Memory B cell (primary cell): ENCODE data around the gene SEMA5A.
"Not testable (repeated sequence)": the region's sequence is repeated elsewhere in the genome, so short reads cannot be mapped to it uniquely, and the experiment has no call there.

Experiments used
- ATAC-seq: fragments of 150-1000 bp; cut with Tn5 transposase; 2 replicates; pipeline ENCODE4 v1.10.0; 2021; ENCODE audit warnings: low read depth, mild to moderate bottlenecking, moderate library complexity
- DNase-seq, 2 donors: peaks; one replicate each; pipeline ENCODE4 v3.0.0; 2022; ENCODE audit warnings: low spot score in 2 of 2
- H3K27ac Mint-ChIP-seq: one replicate; pipeline ENCODE4 v1.8.0; 2022; ENCODE audit warnings: mild to moderate bottlenecking, moderate library complexity, mixed read lengths
- H3K27me3 Mint-ChIP-seq: one replicate; pipeline ENCODE4 v1.8.0; 2022; ENCODE audit warnings: mixed read lengths
- H3K36me3 Mint-ChIP-seq: one replicate; pipeline ENCODE4 v1.8.0; 2022; ENCODE audit warnings: mild to moderate bottlenecking, mixed read lengths
- H3K4me1 Mint-ChIP-seq: one replicate; pipeline ENCODE4 v1.8.0; 2022; ENCODE audit warnings: mixed read lengths
- H3K4me3 Mint-ChIP-seq: one replicate; pipeline ENCODE4 v1.8.0; 2022; ENCODE audit warnings: mild to moderate bottlenecking, moderate library complexity, mixed read lengths
- H3K9me3 Mint-ChIP-seq: one replicate; pipeline ENCODE4 v1.8.0; 2022; ENCODE audit warnings: mixed read lengths

The SEMA5A gene

DNA sequence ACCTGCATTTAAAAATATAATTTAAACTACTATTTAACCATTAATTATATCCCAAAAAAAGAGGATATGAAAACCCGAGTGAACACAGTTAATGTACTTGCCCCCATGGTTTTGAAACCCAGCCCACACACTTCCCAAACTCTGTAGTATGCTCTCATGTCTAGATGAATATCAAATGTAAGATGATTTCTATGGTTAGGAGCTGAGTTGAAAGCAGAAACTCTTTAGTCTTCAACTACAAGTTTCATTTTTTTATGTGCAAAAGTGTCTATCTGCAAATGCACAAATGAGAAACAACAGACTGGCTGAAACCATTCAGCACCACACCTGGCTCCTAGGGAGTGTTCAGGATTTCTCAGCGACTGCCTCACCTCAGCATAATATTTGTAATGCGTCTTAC is 183.3 kb downstream of the SEMA5A start:
- DNase-seq (no peak), ATAC-seq (no peak)
- no peaks in the 10 kb centered on the region for H3K36me3 Mint-ChIP-seq
- no peak overlapping the region for H3K27ac Mint-ChIP-seq
- no peaks in the 10 kb centered on the region for H3K4me1 Mint-ChIP-seq
- no peaks in the 10 kb centered on the region for H3K27me3 Mint-ChIP-seq
- H3K9me3 Mint-ChIP-seq: peaks cover 6% of the 10 kb centered on the region
- no peak overlapping the region for H3K4me3 Mint-ChIP-seq

DNA sequence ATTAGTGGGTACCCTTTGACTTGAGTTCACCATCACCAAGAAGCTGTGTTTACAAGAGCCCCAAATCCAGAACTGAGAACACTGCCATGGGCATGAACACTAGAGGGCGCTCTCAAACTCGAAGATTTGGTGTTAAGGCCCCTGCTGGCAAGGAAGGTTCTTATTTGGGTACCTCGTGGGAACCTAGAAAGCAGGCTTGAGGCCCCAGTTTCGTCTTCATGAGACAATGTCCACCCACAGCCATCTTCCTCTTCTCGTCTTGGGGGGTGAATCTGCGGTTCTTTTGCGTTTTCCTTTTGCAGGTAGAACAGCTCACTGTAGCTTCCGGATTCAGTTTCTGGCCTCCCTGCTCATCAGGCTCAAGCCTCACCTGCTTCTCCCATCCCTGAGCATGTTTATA is 184.0 kb downstream of the SEMA5A start:
- Mint-ChIP-seq H3K4me3 (no peak overlapping the region), H3K27me3 (no peaks in the 10 kb centered on the region), H3K9me3 (peaks cover 6% of the 10 kb centered on the region), H3K27ac (no peak overlapping the region), H3K36me3 (no peaks in the 10 kb centered on the region), H3K4me1 (no peaks in the 10 kb centered on the region)
- DNase-seq (no peak), ATAC-seq (no peak)

- Mint-ChIP-seq H3K36me3 (no peaks in the 10 kb centered on the region), H3K27ac (no peak overlapping the region), H3K27me3 (no peaks in the 10 kb centered on the region), H3K9me3 (peaks cover 11% of the 10 kb centered on the region), H3K4me3 (no peak overlapping the region), H3K4me1 (no peaks in the 10 kb centered on the region)
- no peak for DNase-seq
- ATAC-seq: no peak
Observed at GRCh38 chr5:9358961-9359685, 186.8 kb downstream of the SEMA5A start.

DNA sequence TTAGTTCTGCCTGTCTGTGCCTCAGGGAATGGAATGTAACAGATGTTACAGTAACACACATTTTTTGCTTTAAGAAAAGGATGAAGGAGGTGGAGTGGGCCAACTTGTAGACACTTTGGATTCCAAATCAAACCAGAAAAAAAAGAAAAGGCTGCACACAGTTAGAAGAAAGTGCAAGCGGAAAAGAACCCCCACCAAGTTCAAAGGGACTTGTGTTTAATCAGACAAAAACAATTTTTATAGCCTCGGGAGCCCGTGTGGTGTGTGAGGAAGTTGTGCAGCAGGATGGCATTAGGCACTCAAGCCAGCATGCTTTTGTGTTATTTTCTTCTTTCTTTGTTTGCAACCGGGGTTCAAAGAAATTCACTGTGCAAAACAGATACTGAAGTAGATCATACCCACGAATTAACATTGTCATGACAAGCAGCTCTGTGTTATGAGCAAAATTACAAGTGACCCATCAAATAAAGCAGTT is 189.5 kb downstream of the SEMA5A start:
- no peaks in the 10 kb centered on the region for H3K27me3 Mint-ChIP-seq
- DNase-seq (no peak), ATAC-seq (no peak)
- H3K4me1 Mint-ChIP-seq: no peaks in the 10 kb centered on the region
- no peak overlapping the region for H3K4me3 Mint-ChIP-seq
- no peaks in the 10 kb centered on the region for H3K36me3 Mint-ChIP-seq
- peaks cover 15% of the 10 kb centered on the region for H3K9me3 Mint-ChIP-seq
- no peak overlapping the region for H3K27ac Mint-ChIP-seq

DNA sequence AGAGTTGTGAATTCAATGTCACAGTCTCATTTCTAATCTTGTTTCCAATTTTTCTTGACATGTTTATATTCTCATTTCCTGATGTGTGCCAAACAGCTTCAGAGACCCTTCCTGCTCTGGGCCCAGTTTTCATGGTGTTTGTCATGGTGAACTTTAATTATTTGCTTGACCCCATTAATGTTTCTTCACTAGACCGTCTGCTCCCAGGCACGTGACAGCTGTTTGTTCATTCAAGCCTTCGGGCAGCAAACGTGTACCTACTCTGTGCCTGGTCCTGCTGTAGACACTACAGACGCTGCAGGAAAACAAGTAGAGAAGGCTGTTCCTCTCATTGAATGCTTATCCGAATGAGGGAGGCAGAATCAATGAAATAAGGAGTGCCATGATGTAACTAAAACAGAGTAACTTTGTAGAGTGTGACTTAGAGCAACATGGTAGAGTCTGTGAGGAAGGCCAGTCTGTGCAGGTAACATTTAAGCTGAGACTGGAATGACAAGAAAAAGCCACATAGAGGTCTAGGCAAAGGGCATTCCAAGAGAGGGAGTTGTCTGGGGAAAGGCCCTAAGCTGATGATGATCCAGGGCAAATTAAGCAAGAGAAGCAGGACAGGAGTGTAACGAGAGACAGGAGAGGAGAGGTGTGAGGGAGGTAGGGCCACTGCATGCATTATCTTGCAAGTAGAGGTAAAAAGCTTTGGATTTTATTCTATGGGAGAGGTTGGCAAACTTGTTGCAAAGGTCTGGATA is 191.4 kb downstream of the SEMA5A start:
- ATAC-seq: no peak
- Mint-ChIP-seq H3K4me1 (no peaks in the 10 kb centered on the region), H3K9me3 (peaks cover 15% of the 10 kb centered on the region), H3K36me3 (no peaks in the 10 kb centered on the region), H3K4me3 (no peak overlapping the region), H3K27me3 (no peaks in the 10 kb centered on the region), H3K27ac (no peak overlapping the region)
- DNase-seq: no peak

GRCh38 chr5:9353048-9353447 is 192.8 kb downstream of the SEMA5A start:
- H3K27ac Mint-ChIP-seq, H3K36me3 Mint-ChIP-seq, DNase-seq, H3K4me3 Mint-ChIP-seq, H3K27me3 Mint-ChIP-seq, H3K4me1 Mint-ChIP-seq, ATAC-seq: not testable (repeated sequence)
- H3K9me3 Mint-ChIP-seq: peaks cover 13% of the 10 kb centered on the region

- H3K27me3 Mint-ChIP-seq: no peaks in the 10 kb centered on the region
- ATAC-seq (no peak), DNase-seq (no peak)
- H3K36me3 Mint-ChIP-seq: no peaks in the 10 kb centered on the region
- H3K9me3 Mint-ChIP-seq: peaks cover 12% of the 10 kb centered on the region
- H3K27ac Mint-ChIP-seq: no peak overlapping the region
- no peaks in the 10 kb centered on the region for H3K4me1 Mint-ChIP-seq
- H3K4me3 Mint-ChIP-seq: no peak overlapping the region
Observed at GRCh38 chr5:9351546-9351945, 194.3 kb downstream of the SEMA5A start.

GRCh38 chr5:9350301-9350797 is 195.5 kb downstream of the SEMA5A start:
- Mint-ChIP-seq H3K36me3 (no peaks in the 10 kb centered on the region), H3K9me3 (peaks cover 11% of the 10 kb centered on the region), H3K4me1 (no peaks in the 10 kb centered on the region), H3K4me3 (no peak overlapping the region), H3K27ac (no peak overlapping the region), H3K27me3 (no peaks in the 10 kb centered on the region)
- no peak for ATAC-seq
- DNase-seq: no peak

GRCh38 chr5:9348401-9348996 is 197.4 kb downstream of the SEMA5A start:
- DNase-seq: no peak

DNA sequence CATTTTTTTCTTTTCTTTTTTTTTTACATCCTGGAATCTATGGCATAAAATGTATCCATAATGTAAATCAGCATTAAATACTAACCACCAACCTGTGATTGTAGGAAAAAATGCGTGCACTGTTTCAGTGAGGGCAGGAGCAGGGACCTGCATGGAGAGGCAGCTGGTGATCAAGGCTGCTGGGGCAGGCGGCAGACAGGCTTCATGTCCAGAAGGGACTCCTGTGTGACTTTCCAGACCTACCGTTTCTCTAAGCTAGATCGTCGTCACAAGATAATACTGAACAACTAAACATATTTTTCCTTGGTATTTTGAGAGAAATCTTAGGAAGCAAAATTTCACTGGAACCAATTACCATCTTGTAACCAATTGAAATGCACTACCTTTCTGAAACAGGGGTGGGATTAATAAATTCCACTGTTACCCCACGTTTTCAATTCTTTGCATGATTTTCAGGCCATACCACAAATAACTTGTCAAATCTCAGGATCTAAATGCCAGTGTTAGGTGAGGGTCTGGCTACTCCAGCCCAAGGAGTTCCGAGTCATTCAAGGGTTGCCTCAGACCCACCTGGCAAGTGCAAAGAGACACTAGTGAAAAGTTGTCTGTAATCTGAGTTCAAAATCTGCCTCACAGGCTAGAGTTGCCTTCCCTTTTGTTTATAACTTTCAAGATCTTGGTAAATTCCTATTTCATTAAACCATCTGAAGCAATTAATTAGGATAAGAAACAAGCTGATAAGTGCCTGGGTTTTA is 198.2 kb downstream of the SEMA5A start:
- DNase-seq (no peak), ATAC-seq (no peak)
- Mint-ChIP-seq H3K27me3 (no peaks in the 10 kb centered on the region), H3K36me3 (no peaks in the 10 kb centered on the region), H3K4me1 (no peaks in the 10 kb centered on the region), H3K9me3 (peaks cover 1% of the 10 kb centered on the region), H3K27ac (no peak overlapping the region), H3K4me3 (no peak overlapping the region)

More at GRCh38 chr5:9348401-9348996, 197.4 kb downstream of the SEMA5A start:
- no peak overlapping the region for H3K4me3 Mint-ChIP-seq
- H3K27ac Mint-ChIP-seq: no peak overlapping the region
- H3K4me1 Mint-ChIP-seq: no peaks in the 10 kb centered on the region
- peaks cover 6% of the 10 kb centered on the region for H3K9me3 Mint-ChIP-seq
- H3K36me3 Mint-ChIP-seq: no peaks in the 10 kb centered on the region
- no peaks in the 10 kb centered on the region for H3K27me3 Mint-ChIP-seq
- ATAC-seq: no peak

DNA sequence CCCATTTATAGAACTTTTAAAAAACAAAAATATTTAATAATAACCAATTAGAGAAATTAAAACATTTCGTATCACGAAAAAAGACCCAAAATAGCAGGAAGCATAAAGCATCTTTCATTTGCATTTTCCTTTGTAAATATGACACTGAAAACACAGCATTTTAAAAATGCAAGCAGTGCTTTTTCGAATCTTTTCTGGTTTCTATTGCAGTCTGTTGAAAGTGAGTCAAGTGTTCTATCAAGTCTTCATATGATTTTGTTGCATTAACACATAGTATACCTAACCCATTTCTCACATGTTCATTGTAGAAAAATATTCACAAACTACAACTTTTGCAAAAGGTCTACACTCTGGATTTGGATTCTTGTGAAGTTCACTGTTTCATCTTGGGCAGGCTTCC is 198.8 kb downstream of the SEMA5A start:
- Mint-ChIP-seq H3K4me3 (no peak overlapping the region), H3K27ac (no peak overlapping the region), H3K4me1 (no peaks in the 10 kb centered on the region), H3K36me3 (no peaks in the 10 kb centered on the region), H3K9me3 (peaks cover 1% of the 10 kb centered on the region), H3K27me3 (no peaks in the 10 kb centered on the region)
- no peak for DNase-seq
- ATAC-seq: no peak

DNA sequence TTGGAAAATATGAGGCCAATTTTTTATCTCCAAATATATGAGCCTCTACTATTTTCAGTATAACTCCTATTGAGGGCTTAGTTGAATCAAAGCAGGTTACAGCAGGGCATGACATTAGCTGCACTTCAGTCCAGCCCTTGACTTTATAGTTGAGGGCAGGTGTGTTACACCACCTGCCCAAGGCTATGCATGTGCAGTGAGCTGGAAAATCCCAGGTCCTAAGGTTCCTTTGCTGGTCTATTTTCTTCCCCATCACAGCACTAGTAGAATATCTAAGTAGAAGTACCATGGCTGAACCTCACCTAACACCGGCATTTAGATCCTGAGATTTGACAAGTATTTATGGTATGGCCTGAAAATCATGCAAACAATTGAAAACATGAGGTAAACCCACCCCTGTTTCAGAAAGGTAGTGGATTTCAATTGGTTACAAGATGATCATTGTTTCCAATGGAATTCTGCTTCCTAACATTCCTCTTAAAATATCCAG is 201.1 kb downstream of the SEMA5A start:
- Mint-ChIP-seq H3K4me3 (no peak overlapping the region), H3K36me3 (no peaks in the 10 kb centered on the region), H3K27ac (no peak overlapping the region), H3K27me3 (no peaks in the 10 kb centered on the region), H3K9me3 (no peaks in the 10 kb centered on the region), H3K4me1 (no peaks in the 10 kb centered on the region)
- ATAC-seq (no peak), DNase-seq (no peak)

DNA sequence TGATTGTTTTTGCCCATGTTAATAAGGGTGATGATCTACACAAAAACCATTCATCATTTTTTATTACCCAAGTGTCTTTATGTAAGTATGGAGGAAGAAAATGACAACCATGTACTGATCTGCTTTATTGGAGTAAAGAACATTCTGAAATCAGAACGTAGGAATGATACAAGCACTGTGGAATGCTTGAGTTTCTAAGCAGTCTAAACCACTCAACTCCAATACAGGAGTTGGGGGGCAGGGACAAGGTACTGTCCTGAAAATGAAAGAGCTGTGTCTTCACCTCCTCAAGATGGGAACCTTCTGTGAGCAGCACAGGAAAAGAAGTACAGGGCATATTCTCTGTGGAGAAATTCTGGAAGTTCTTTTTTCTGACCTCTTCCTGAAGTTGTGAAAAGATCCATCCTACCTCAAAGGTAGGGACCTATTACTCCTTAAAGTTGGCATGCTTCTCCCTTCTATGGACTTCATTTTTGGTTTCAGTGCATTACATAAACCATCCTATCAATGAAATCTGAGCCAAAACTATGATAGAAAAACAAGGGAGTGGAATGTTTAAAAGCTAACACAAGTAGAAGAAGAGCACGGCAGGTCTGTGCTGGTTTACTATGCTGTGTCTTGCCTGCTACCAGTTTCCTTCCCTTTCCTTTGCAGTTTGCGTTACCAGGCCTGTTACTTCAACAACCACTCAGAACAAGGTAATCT is 202.6 kb downstream of the SEMA5A start:
- H3K4me1 Mint-ChIP-seq: no peaks in the 10 kb centered on the region
- H3K9me3 Mint-ChIP-seq: peaks cover 1% of the 10 kb centered on the region
- H3K27me3 Mint-ChIP-seq: no peaks in the 10 kb centered on the region
- H3K36me3 Mint-ChIP-seq: no peaks in the 10 kb centered on the region
- H3K27ac Mint-ChIP-seq: no peak overlapping the region
- DNase-seq (no peak), ATAC-seq (no peak)
- no peak overlapping the region for H3K4me3 Mint-ChIP-seq
